ENCODE data around the gene KDM4B.

Gene KDM4B

GRCh38 chr19:5036698-5037563 is 68.0 kb downstream of the KDM4B start:
- no peak for DNase-seq

GRCh38 chr19:5037936-5038335 is 69.0 kb downstream of the KDM4B start:
- DNase-seq, result no peak

GRCh38 chr19:5038631-5039271 is 69.8 kb downstream of the KDM4B start:
- no peak for DNase-seq

GRCh38 chr19:5039642-5040543 is 71.0 kb downstream of the KDM4B start:
- DNase-seq, result no peak

- no peak for DNase-seq
Measured at GRCh38 chr19:5040544-5041167, 71.7 kb downstream of the KDM4B start.

- no peak for DNase-seq
Measured at GRCh38 chr19:5041168-5041912, 72.4 kb downstream of the KDM4B start.

- no peak for DNase-seq
Measured at GRCh38 chr19:5041913-5042187, 72.9 kb downstream of the KDM4B start.

GRCh38 chr19:5042556-5042955 is 73.6 kb downstream of the KDM4B start:
- DNase-seq, result no peak

- DNase-seq, result no peak
Measured at GRCh38 chr19:5045029-5045428, 76.1 kb downstream of the KDM4B start.

- DNase-seq, result no peak
Measured at GRCh38 chr19:5045956-5046338, 77.0 kb downstream of the KDM4B start.

GRCh38 chr19:5046339-5047039 is 77.6 kb downstream of the KDM4B start:
- DNase-seq, result no peak

GRCh38 chr19:5047251-5047935 is 78.5 kb downstream of the KDM4B start:
- no peak for DNase-seq

GRCh38 chr19:5048091-5048726 is 79.3 kb downstream of the KDM4B start:
- no peak for DNase-seq

- DNase-seq, result no peak
Measured at GRCh38 chr19:5048727-5049553, 80.0 kb downstream of the KDM4B start.

GRCh38 chr19:5049561-5049960 is 80.6 kb downstream of the KDM4B start:
- no peak for DNase-seq

- no peak for DNase-seq
Measured at GRCh38 chr19:5050067-5050656, 81.2 kb downstream of the KDM4B start.

- no peak for DNase-seq
Measured at GRCh38 chr19:5050905-5051304, 82.0 kb downstream of the KDM4B start.

- DNase-seq, result no peak
Measured at GRCh38 chr19:5051619-5052018, 82.7 kb downstream of the KDM4B start.

GRCh38 chr19:5052515-5052914 is 83.6 kb downstream of the KDM4B start:
- DNase-seq, result no peak

Data from KG1 (cell line).